H9 (cell line): ENCODE data around the gene NFXL1. TPM values are rescaled to one million over a fixed set of nuclear protein-coding genes. Genes with fewer than 3 reads are reported as not detected.

Experiments
- DNase-seq: peaks from one replicate; pipeline ENCODE4 v3.0.0-alpha.2; 2017
- H2AFZ ChIP-seq: one replicate; pipeline ENCODE4 v1.6.1; 2013; ENCODE audit warnings: mild to moderate bottlenecking, low read length, control low read depth, moderate library complexity
- H2AK5ac ChIP-seq: 2 replicates; pipeline ENCODE4 v1.6.1; 2013; ENCODE audit warnings: low read length, control low read depth, mixed read lengths; ENCODE audit not compliant: insufficient read length
- H2BK120ac ChIP-seq: one replicate; pipeline ENCODE4 v1.6.1; 2013; ENCODE audit warnings: low read depth, mild to moderate bottlenecking, low read length, control low read depth, inconsistent platforms; ENCODE audit not compliant: poor library complexity, severe bottlenecking
- H2BK12ac ChIP-seq: 2 replicates; pipeline ENCODE4 v1.6.1; 2013; ENCODE audit warnings: low read length, control low read depth, mixed read lengths, low read depth; ENCODE audit not compliant: insufficient read length
- H2BK15ac ChIP-seq: 2 replicates; pipeline ENCODE4 v1.6.1; 2013; ENCODE audit warnings: low read depth, low read length, control low read depth
- H2BK20ac ChIP-seq: one replicate; pipeline ENCODE4 v1.6.1; 2013; ENCODE audit warnings: low read depth, mild to moderate bottlenecking, low read length, control low read depth, inconsistent platforms; ENCODE audit not compliant: poor library complexity, severe bottlenecking
- H2BK5ac ChIP-seq: 2 replicates; pipeline ENCODE4 v1.6.1; 2013; ENCODE audit warnings: low read length, control low read depth, mixed read lengths; ENCODE audit not compliant: insufficient read length
- H3K14ac ChIP-seq: 2 replicates; pipeline ENCODE4 v1.6.1; 2013; ENCODE audit warnings: low read length, control low read depth; ENCODE audit not compliant: insufficient read depth
- H3K18ac ChIP-seq: 2 replicates; pipeline ENCODE4 v1.6.1; 2013; ENCODE audit warnings: low read depth, mild to moderate bottlenecking, mixed read lengths, low read length, control low read depth; ENCODE audit not compliant: insufficient read length
- H3K23ac ChIP-seq: 2 replicates; pipeline ENCODE4 v1.6.1; 2013; ENCODE audit warnings: low read length, control low read depth, mixed read lengths, low read depth; ENCODE audit not compliant: insufficient read length
- H3K23me2 ChIP-seq: 2 replicates; pipeline ENCODE4 v1.6.1; 2013; ENCODE audit warnings: low read depth, mild to moderate bottlenecking, mixed read lengths, low read length, control low read depth; ENCODE audit not compliant: insufficient read length, poor library complexity, severe bottlenecking
- H3K27ac ChIP-seq: 2 replicates; pipeline ENCODE4 v1.5.1; 2013; ENCODE audit warnings: low read length, control low read depth, mixed read lengths, low read depth; ENCODE audit not compliant: insufficient read length
- H3K27me3 ChIP-seq: 2 replicates; pipeline ENCODE4 v1.6.1; 2013; ENCODE audit warnings: low read length, control low read depth, inconsistent platforms; ENCODE audit not compliant: insufficient read depth
- H3K4ac ChIP-seq: 2 replicates; pipeline ENCODE4 v1.6.1; 2013; ENCODE audit warnings: low read depth, mild to moderate bottlenecking, control low read depth, inconsistent platforms, low read length, moderate library complexity
- H3K4me1 ChIP-seq: 2 replicates; pipeline ENCODE4 v1.6.1; 2013; ENCODE audit warnings: low read length, control low read depth, inconsistent platforms; ENCODE audit not compliant: insufficient read depth
- H3K4me2 ChIP-seq: 2 replicates; pipeline ENCODE4 v1.6.1; 2013; ENCODE audit warnings: low read length, control low read depth, mixed read lengths; ENCODE audit not compliant: insufficient read length, insufficient read depth
- H3K56ac ChIP-seq: 2 replicates; pipeline ENCODE4 v1.6.1; 2013; ENCODE audit warnings: low read depth, mild to moderate bottlenecking, mixed read lengths, low read length, control low read depth; ENCODE audit not compliant: insufficient read length
- H3K79me1 ChIP-seq: 2 replicates; pipeline ENCODE4 v1.6.1; 2013; ENCODE audit warnings: low read depth, mild to moderate bottlenecking, moderate library complexity, low read length, control low read depth, inconsistent platforms; ENCODE audit not compliant: insufficient read depth, poor library complexity, severe bottlenecking
- H3K79me2 ChIP-seq: 2 replicates; pipeline ENCODE4 v1.6.1; 2013; ENCODE audit warnings: low read length, control low read depth, inconsistent platforms; ENCODE audit not compliant: insufficient read depth
- H3K9ac ChIP-seq: 2 replicates; pipeline ENCODE4 v1.6.1; 2013; ENCODE audit warnings: low read length, control low read depth, mixed read lengths; ENCODE audit not compliant: insufficient read length; ENCODE audit errors: extremely low read depth
- H3K9me3 ChIP-seq: one replicate; pipeline ENCODE4 v1.6.1; 2013; ENCODE audit warnings: low read depth, low read length, inconsistent platforms; ENCODE audit not compliant: control insufficient read depth
- H3T11ph ChIP-seq: one replicate; pipeline ENCODE4 v1.6.1; 2013; ENCODE audit warnings: mild to moderate bottlenecking, low read length, control low read depth, inconsistent platforms
- H4K20me1 ChIP-seq: one replicate; pipeline ENCODE4 v1.6.1; 2013; ENCODE audit not compliant: control insufficient read depth, insufficient read length, insufficient read depth
- H4K5ac ChIP-seq: 2 replicates; pipeline ENCODE4 v1.6.1; 2013; ENCODE audit warnings: low read depth, mild to moderate bottlenecking, mixed read lengths, low read length, control low read depth; ENCODE audit not compliant: insufficient read length
- H4K8ac ChIP-seq: replicated peaks from 2 replicates; pipeline ENCODE4 v1.6.1; 2013; ENCODE audit warnings: low read length, control low read depth, mixed read lengths, low read depth; ENCODE audit not compliant: insufficient read length
- H4K91ac ChIP-seq: 2 replicates; pipeline ENCODE4 v1.6.1; 2013; ENCODE audit warnings: low read depth, mild to moderate bottlenecking, moderate library complexity, mixed read lengths, low read length, control low read depth; ENCODE audit not compliant: insufficient read length
- H3K27ac Mint-ChIP-seq, 3 experiments: 2 replicates in 2 of 3; 3 replicates in 1 of 3; pipeline ENCODE4 v1.8.0; 2020 to 2021; ENCODE audit warnings: mixed read lengths in 3 of 3, mild to moderate bottlenecking in 1 of 3, moderate library complexity in 1 of 3
- H3K27me3 Mint-ChIP-seq: 2 replicates; pipeline ENCODE4 v1.8.0; 2021; ENCODE audit warnings: low read depth, mild to moderate bottlenecking, moderate library complexity, mixed read lengths
- H3K36me3 Mint-ChIP-seq, 3 experiments: 2 replicates in 2 of 3; 3 replicates in 1 of 3; pipeline ENCODE4 v1.8.0; 2020 to 2021; ENCODE audit warnings: low read depth in 3 of 3, mixed read lengths in 3 of 3; ENCODE audit not compliant: insufficient read depth in 1 of 3
- H3K4me1 Mint-ChIP-seq, 2 experiments: 2 replicates each; pipeline ENCODE4 v1.8.0; 2020; ENCODE audit warnings: mixed read lengths in 2 of 2
- H3K4me3 Mint-ChIP-seq, 2 experiments: 2 replicates in 1 of 2; 3 replicates in 1 of 2; pipeline ENCODE4 v1.8.0; 2020 to 2021; ENCODE audit warnings: mild to moderate bottlenecking in 2 of 2, mixed read lengths in 2 of 2, moderate library complexity in 1 of 2
- H3K9me3 Mint-ChIP-seq, 2 experiments: 2 replicates in 1 of 2; 3 replicates in 1 of 2; pipeline ENCODE4 v1.8.0; 2020; ENCODE audit warnings: mild to moderate bottlenecking in 2 of 2, mixed read lengths in 2 of 2, moderate library complexity in 1 of 2
- CTCF ChIP-seq: fragments of 200-600 bp; sonication (generic); conservative IDR thresholded peaks from 3 replicates; pipeline ENCODE4 v1.8.0; 2021; ENCODE audit warnings: antibody characterized with exemption, mild to moderate bottlenecking
- total RNA-seq: library from RNA; stranded (reverse); gene quantifications from 2 replicates; pipeline ENCODE4 v1.2.1, GENCODE V29; 2021

Gene NFXL1
- total RNA-seq, 1 experiment from 2014 or later, result 33.8 TPM

GRCh38 chr4:47817275-47817674 is 97.1 kb downstream of the NFXL1 start:
- H3K4me3 Mint-ChIP-seq, result no peak overlapping the region
- Histone ChIP-seq H2BK12ac (no peak overlapping the region), H2BK5ac (no peak overlapping the region), H2AK5ac (no peak overlapping the region), H2AFZ (no peak overlapping the region), H3K9me3 (no peaks in the 10 kb centered on the region), H3K56ac (no peak overlapping the region), H2BK120ac (no peak overlapping the region), H3K23me2 (no peaks in the 10 kb centered on the region), H2BK15ac (no peak overlapping the region), H3K27me3 (no peaks in the 10 kb centered on the region), H3K9ac (no peak overlapping the region), H4K8ac (no peak overlapping the region), H4K20me1 (no peaks in the 10 kb centered on the region), H3K4ac (no peak overlapping the region), H3K79me2 (no peaks in the 10 kb centered on the region), H3K18ac (no peak overlapping the region), H3K14ac (no peak overlapping the region), H3K79me1 (no peaks in the 10 kb centered on the region), H3K27ac (no peak overlapping the region), H3K23ac (no peak overlapping the region), H4K5ac (no peak overlapping the region), H3T11ph (no peak overlapping the region), H3K4me2 (no peak overlapping the region), H3K4me1 (no peaks in the 10 kb centered on the region), H2BK20ac (no peak overlapping the region), H4K91ac (no peak overlapping the region)
- no peak for TF ChIP-seq CTCF
- no peaks in the 10 kb centered on the region for H3K27me3 Mint-ChIP-seq
- no peaks in the 10 kb centered on the region for H3K9me3 Mint-ChIP-seq
- no peaks in the 10 kb centered on the region for H3K4me1 Mint-ChIP-seq
- no peak overlapping the region for H3K27ac Mint-ChIP-seq
- DNase-seq, result no peak
- H3K36me3 Mint-ChIP-seq, result no peaks in the 10 kb centered on the region
